SK-N-DZ (cell line): ENCODE data around the gene JAK2.
"Not testable (repeated sequence)": the region's sequence is repeated elsewhere in the genome, so short reads cannot be mapped to it uniquely, and the experiment has no call there.

Experiments used
- DNase-seq: peaks from one replicate; pipeline ENCODE4 v3.0.0-alpha.2; 2015; ENCODE audit warnings: low spot score

JAK2 gene

GRCh38 chr9:4980086-4980727 is 4.9 kb upstream of the JAK2 start:
- DNase-seq = no peak

GRCh38 chr9:4982721-4983482 is 2.2 kb upstream of the JAK2 start:
- DNase-seq = no peak

- DNase-seq = no peak
Measured at GRCh38 chr9:4983601-4984165, 1.4 kb upstream of the JAK2 start.

- no peak for DNase-seq
Measured at GRCh38 chr9:4984171-4984620, 876 bp upstream of the JAK2 start.

GRCh38 chr9:4985386-4986266 is 554 bp downstream of the JAK2 start:
- DNase-seq = peak; percentile 31

- no peak for DNase-seq
Measured at GRCh38 chr9:4986296-4986695, 1.2 kb downstream of the JAK2 start.

GRCh38 chr9:4986783-4987182 is 1.7 kb downstream of the JAK2 start:
- DNase-seq = no peak

GRCh38 chr9:4987961-4988421 is 2.9 kb downstream of the JAK2 start:
- DNase-seq = peak; percentile 52

- DNase-seq = no peak
Measured at GRCh38 chr9:4992872-4993271, 7.8 kb downstream of the JAK2 start.

GRCh38 chr9:4994166-4994890 is 9.3 kb downstream of the JAK2 start:
- no peak for DNase-seq

- no peak for DNase-seq
Measured at GRCh38 chr9:4997196-4997595, 12.1 kb downstream of the JAK2 start.

GRCh38 chr9:4997631-4998030 is 12.6 kb downstream of the JAK2 start:
- DNase-seq = no peak

GRCh38 chr9:5002811-5003210 is 17.7 kb downstream of the JAK2 start:
- no peak for DNase-seq

- DNase-seq = no peak
Measured at GRCh38 chr9:5004481-5004880, 19.4 kb downstream of the JAK2 start.

- DNase-seq = no peak
Measured at GRCh38 chr9:5008202-5008601, 23.1 kb downstream of the JAK2 start.

- DNase-seq = no peak
Measured at GRCh38 chr9:5013374-5013773, 28.3 kb downstream of the JAK2 start.

- no peak for DNase-seq
Measured at GRCh38 chr9:5015934-5016333, 30.9 kb downstream of the JAK2 start.

GRCh38 chr9:5025416-5025815 is 40.3 kb downstream of the JAK2 start:
- no peak for DNase-seq

GRCh38 chr9:5031941-5032340 is 46.9 kb downstream of the JAK2 start:
- not testable (repeated sequence) for DNase-seq

- DNase-seq = no peak
Measured at GRCh38 chr9:5040730-5041389, 55.8 kb downstream of the JAK2 start.
